H9 (cell line): ENCODE data around the gene TMEM176B. TPM values are rescaled to one million over a fixed set of nuclear protein-coding genes. Genes with fewer than 3 reads are reported as not detected.

ENCODE experiments used
- DNase-seq: peaks from one replicate; pipeline ENCODE4 v3.0.0-alpha.2; 2017
- H2AFZ ChIP-seq: one replicate; pipeline ENCODE4 v1.6.1; 2013; ENCODE audit warnings: mild to moderate bottlenecking, low read length, control low read depth, moderate library complexity
- H2AK5ac ChIP-seq: 2 replicates; pipeline ENCODE4 v1.6.1; 2013; ENCODE audit warnings: low read length, control low read depth, mixed read lengths; ENCODE audit not compliant: insufficient read length
- H2BK120ac ChIP-seq: one replicate; pipeline ENCODE4 v1.6.1; 2013; ENCODE audit warnings: low read depth, mild to moderate bottlenecking, low read length, control low read depth, inconsistent platforms; ENCODE audit not compliant: poor library complexity, severe bottlenecking
- H2BK12ac ChIP-seq: 2 replicates; pipeline ENCODE4 v1.6.1; 2013; ENCODE audit warnings: low read length, control low read depth, mixed read lengths, low read depth; ENCODE audit not compliant: insufficient read length
- H2BK15ac ChIP-seq: 2 replicates; pipeline ENCODE4 v1.6.1; 2013; ENCODE audit warnings: low read depth, low read length, control low read depth
- H2BK20ac ChIP-seq: one replicate; pipeline ENCODE4 v1.6.1; 2013; ENCODE audit warnings: low read depth, mild to moderate bottlenecking, low read length, control low read depth, inconsistent platforms; ENCODE audit not compliant: poor library complexity, severe bottlenecking
- H2BK5ac ChIP-seq: 2 replicates; pipeline ENCODE4 v1.6.1; 2013; ENCODE audit warnings: low read length, control low read depth, mixed read lengths; ENCODE audit not compliant: insufficient read length
- H3K14ac ChIP-seq: 2 replicates; pipeline ENCODE4 v1.6.1; 2013; ENCODE audit warnings: low read length, control low read depth; ENCODE audit not compliant: insufficient read depth
- H3K18ac ChIP-seq: 2 replicates; pipeline ENCODE4 v1.6.1; 2013; ENCODE audit warnings: low read depth, mild to moderate bottlenecking, mixed read lengths, low read length, control low read depth; ENCODE audit not compliant: insufficient read length
- H3K23ac ChIP-seq: 2 replicates; pipeline ENCODE4 v1.6.1; 2013; ENCODE audit warnings: low read length, control low read depth, mixed read lengths, low read depth; ENCODE audit not compliant: insufficient read length
- H3K23me2 ChIP-seq: 2 replicates; pipeline ENCODE4 v1.6.1; 2013; ENCODE audit warnings: low read depth, mild to moderate bottlenecking, mixed read lengths, low read length, control low read depth; ENCODE audit not compliant: insufficient read length, poor library complexity, severe bottlenecking
- H3K27ac ChIP-seq: 2 replicates; pipeline ENCODE4 v1.5.1; 2013; ENCODE audit warnings: low read length, control low read depth, mixed read lengths, low read depth; ENCODE audit not compliant: insufficient read length
- H3K27me3 ChIP-seq: 2 replicates; pipeline ENCODE4 v1.6.1; 2013; ENCODE audit warnings: low read length, control low read depth, inconsistent platforms; ENCODE audit not compliant: insufficient read depth
- H3K4ac ChIP-seq: 2 replicates; pipeline ENCODE4 v1.6.1; 2013; ENCODE audit warnings: low read depth, mild to moderate bottlenecking, control low read depth, inconsistent platforms, low read length, moderate library complexity
- H3K4me1 ChIP-seq: 2 replicates; pipeline ENCODE4 v1.6.1; 2013; ENCODE audit warnings: low read length, control low read depth, inconsistent platforms; ENCODE audit not compliant: insufficient read depth
- H3K4me2 ChIP-seq: 2 replicates; pipeline ENCODE4 v1.6.1; 2013; ENCODE audit warnings: low read length, control low read depth, mixed read lengths; ENCODE audit not compliant: insufficient read length, insufficient read depth
- H3K56ac ChIP-seq: 2 replicates; pipeline ENCODE4 v1.6.1; 2013; ENCODE audit warnings: low read depth, mild to moderate bottlenecking, mixed read lengths, low read length, control low read depth; ENCODE audit not compliant: insufficient read length
- H3K79me1 ChIP-seq: 2 replicates; pipeline ENCODE4 v1.6.1; 2013; ENCODE audit warnings: low read depth, mild to moderate bottlenecking, moderate library complexity, low read length, control low read depth, inconsistent platforms; ENCODE audit not compliant: insufficient read depth, poor library complexity, severe bottlenecking
- H3K79me2 ChIP-seq: 2 replicates; pipeline ENCODE4 v1.6.1; 2013; ENCODE audit warnings: low read length, control low read depth, inconsistent platforms; ENCODE audit not compliant: insufficient read depth
- H3K9ac ChIP-seq: 2 replicates; pipeline ENCODE4 v1.6.1; 2013; ENCODE audit warnings: low read length, control low read depth, mixed read lengths; ENCODE audit not compliant: insufficient read length; ENCODE audit errors: extremely low read depth
- H3K9me3 ChIP-seq: one replicate; pipeline ENCODE4 v1.6.1; 2013; ENCODE audit warnings: low read depth, low read length, inconsistent platforms; ENCODE audit not compliant: control insufficient read depth
- H3T11ph ChIP-seq: one replicate; pipeline ENCODE4 v1.6.1; 2013; ENCODE audit warnings: mild to moderate bottlenecking, low read length, control low read depth, inconsistent platforms
- H4K20me1 ChIP-seq: one replicate; pipeline ENCODE4 v1.6.1; 2013; ENCODE audit not compliant: control insufficient read depth, insufficient read length, insufficient read depth
- H4K5ac ChIP-seq: 2 replicates; pipeline ENCODE4 v1.6.1; 2013; ENCODE audit warnings: low read depth, mild to moderate bottlenecking, mixed read lengths, low read length, control low read depth; ENCODE audit not compliant: insufficient read length
- H4K8ac ChIP-seq: replicated peaks from 2 replicates; pipeline ENCODE4 v1.6.1; 2013; ENCODE audit warnings: low read length, control low read depth, mixed read lengths, low read depth; ENCODE audit not compliant: insufficient read length
- H4K91ac ChIP-seq: 2 replicates; pipeline ENCODE4 v1.6.1; 2013; ENCODE audit warnings: low read depth, mild to moderate bottlenecking, moderate library complexity, mixed read lengths, low read length, control low read depth; ENCODE audit not compliant: insufficient read length
- H3K27ac Mint-ChIP-seq, 3 experiments: 2 replicates in 2 of 3; 3 replicates in 1 of 3; pipeline ENCODE4 v1.8.0; 2020 to 2021; ENCODE audit warnings: mixed read lengths in 3 of 3, mild to moderate bottlenecking in 1 of 3, moderate library complexity in 1 of 3
- H3K27me3 Mint-ChIP-seq: 2 replicates; pipeline ENCODE4 v1.8.0; 2021; ENCODE audit warnings: low read depth, mild to moderate bottlenecking, moderate library complexity, mixed read lengths
- H3K36me3 Mint-ChIP-seq, 3 experiments: 2 replicates in 2 of 3; 3 replicates in 1 of 3; pipeline ENCODE4 v1.8.0; 2020 to 2021; ENCODE audit warnings: low read depth in 3 of 3, mixed read lengths in 3 of 3; ENCODE audit not compliant: insufficient read depth in 1 of 3
- H3K4me1 Mint-ChIP-seq, 2 experiments: 2 replicates each; pipeline ENCODE4 v1.8.0; 2020; ENCODE audit warnings: mixed read lengths in 2 of 2
- H3K4me3 Mint-ChIP-seq, 2 experiments: 2 replicates in 1 of 2; 3 replicates in 1 of 2; pipeline ENCODE4 v1.8.0; 2020 to 2021; ENCODE audit warnings: mild to moderate bottlenecking in 2 of 2, mixed read lengths in 2 of 2, moderate library complexity in 1 of 2
- H3K9me3 Mint-ChIP-seq, 2 experiments: 2 replicates in 1 of 2; 3 replicates in 1 of 2; pipeline ENCODE4 v1.8.0; 2020; ENCODE audit warnings: mild to moderate bottlenecking in 2 of 2, mixed read lengths in 2 of 2, moderate library complexity in 1 of 2
- WGBS: extraction: QIAGEN DNeasy Blood & Tissue Kit; methylation state at CpG from one replicate; pipeline ENCODE4 v1.1.7; 2013; ENCODE audit warnings: missing lambda C conversion rate, low lambda C conversion rate, mixed read lengths; ENCODE audit not compliant: insufficient read length; ENCODE audit errors: extremely low coverage; 5-methylcytosine and 5-hydroxymethylcytosine counted together
- total RNA-seq: library from RNA; stranded (reverse); gene quantifications from 2 replicates; pipeline ENCODE4 v1.2.1, GENCODE V29; 2021
- TF ChIP-seq, protein P1 (sequence below): fragments of 200-600 bp; sonication (generic); conservative IDR thresholded peaks from 3 replicates; pipeline ENCODE4 v1.8.0; 2021; ENCODE audit warnings: antibody characterized with exemption, mild to moderate bottlenecking

TMEM176B gene
- total RNA-seq, 1 experiment from 2014 or later = 0.85 TPM

DNA sequence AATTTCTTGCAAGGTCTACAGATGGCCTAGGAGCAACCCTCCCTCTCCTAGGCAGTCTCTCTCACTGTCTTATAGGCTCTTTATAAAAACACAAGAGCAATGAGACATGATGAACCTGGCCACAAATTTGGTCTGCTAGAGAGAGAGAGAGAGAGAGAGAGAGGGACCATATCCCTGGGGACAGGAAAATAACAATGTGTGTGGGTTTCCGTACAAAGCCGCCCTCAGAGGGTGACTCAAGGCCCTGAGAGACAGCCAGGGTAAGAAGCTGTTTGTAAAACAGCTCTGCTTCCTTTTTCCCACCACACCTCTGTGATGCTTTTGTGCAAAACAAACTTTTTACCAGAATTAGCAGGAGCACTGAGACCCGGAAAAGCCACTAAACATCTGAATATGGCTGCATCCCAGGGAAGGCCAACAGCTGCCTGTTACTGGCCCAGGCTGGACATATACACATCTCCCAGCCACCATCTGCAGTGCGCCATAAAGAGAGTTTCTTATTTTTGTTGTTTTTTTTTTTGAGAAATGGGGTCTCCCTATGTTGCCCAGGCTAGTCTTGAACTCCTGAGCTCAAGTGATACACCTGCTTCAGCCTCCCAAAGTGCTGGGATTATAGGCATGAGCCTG lies 44.6 kb downstream of the TMEM176B start:
- H3K4me3 Mint-ChIP-seq = no peak overlapping the region
- H2BK20ac ChIP-seq = no peak overlapping the region

More for the DNA sequence above, 44.6 kb downstream of the TMEM176B start:
- Mint-ChIP-seq H3K27ac (no peak overlapping the region), H3K27me3 (peaks cover 75% of the 10 kb centered on the region), H3K4me1 (no peaks in the 10 kb centered on the region), H3K9me3 (no peaks in the 10 kb centered on the region), H3K36me3 (no peaks in the 10 kb centered on the region)
- Histone ChIP-seq H2AK5ac (no peak overlapping the region), H2AFZ (no peak overlapping the region), H2BK12ac (no peak overlapping the region), H4K8ac (no peak overlapping the region), H4K91ac (no peak overlapping the region), H3K23ac (no peak overlapping the region), H3K79me1 (no peaks in the 10 kb centered on the region), H3T11ph (no peak overlapping the region), H3K4me1 (no peaks in the 10 kb centered on the region), H3K56ac (no peak overlapping the region), H3K18ac (no peak overlapping the region), H3K79me2 (no peaks in the 10 kb centered on the region; the same call in 1 of the 2 replicates), H3K9me3 (no peaks in the 10 kb centered on the region), H2BK120ac (no peak overlapping the region), H3K9ac (no peak overlapping the region), H2BK5ac (no peak overlapping the region), H4K20me1 (no peaks in the 10 kb centered on the region), H3K27me3 (no peaks in the 10 kb centered on the region; the same call in 1 of the 2 replicates), H3K27ac (no peak overlapping the region), H3K4ac (no peak overlapping the region), H3K4me2 (no peak overlapping the region), H3K23me2 (no peaks in the 10 kb centered on the region), H2BK15ac (no peak overlapping the region), H4K5ac (no peak overlapping the region), H3K14ac (no peak overlapping the region)
- no CpG with 5 or more reads among the region's 4 CpGs for WGBS
- DNase-seq = no peak
- TF ChIP-seq, protein P1, sequence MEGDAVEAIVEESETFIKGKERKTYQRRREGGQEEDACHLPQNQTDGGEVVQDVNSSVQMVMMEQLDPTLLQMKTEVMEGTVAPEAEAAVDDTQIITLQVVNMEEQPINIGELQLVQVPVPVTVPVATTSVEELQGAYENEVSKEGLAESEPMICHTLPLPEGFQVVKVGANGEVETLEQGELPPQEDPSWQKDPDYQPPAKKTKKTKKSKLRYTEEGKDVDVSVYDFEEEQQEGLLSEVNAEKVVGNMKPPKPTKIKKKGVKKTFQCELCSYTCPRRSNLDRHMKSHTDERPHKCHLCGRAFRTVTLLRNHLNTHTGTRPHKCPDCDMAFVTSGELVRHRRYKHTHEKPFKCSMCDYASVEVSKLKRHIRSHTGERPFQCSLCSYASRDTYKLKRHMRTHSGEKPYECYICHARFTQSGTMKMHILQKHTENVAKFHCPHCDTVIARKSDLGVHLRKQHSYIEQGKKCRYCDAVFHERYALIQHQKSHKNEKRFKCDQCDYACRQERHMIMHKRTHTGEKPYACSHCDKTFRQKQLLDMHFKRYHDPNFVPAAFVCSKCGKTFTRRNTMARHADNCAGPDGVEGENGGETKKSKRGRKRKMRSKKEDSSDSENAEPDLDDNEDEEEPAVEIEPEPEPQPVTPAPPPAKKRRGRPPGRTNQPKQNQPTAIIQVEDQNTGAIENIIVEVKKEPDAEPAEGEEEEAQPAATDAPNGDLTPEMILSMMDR = no peak
